C4-2B (cell line): Measurements from ENCODE around the gene CCDC33.

Experiments
- H3K27ac ChIP-seq: fragments of 450-650 bp; 2 replicates; pipeline ENCODE4 v1.5.1; 2017
- CTCF ChIP-seq: fragments of 450-650 bp; conservative IDR thresholded peaks from 2 replicates; pipeline ENCODE4 v1.5.1; 2017; ENCODE audit warnings: mild to moderate bottlenecking
- ZFX ChIP-seq: fragments of 450-650 bp; IDR thresholded peaks from 2 replicates; pipeline ENCODE4 v1.6.1; 2017

The CCDC33 gene

GRCh38 chr15:74337607-74338211 is 101.6 kb downstream of the CCDC33 start:
- H3K27ac ChIP-seq: no peak overlapping the region
- TF ChIP-seq CTCF: no peak
- no peak for TF ChIP-seq ZFX

GRCh38 chr15:74338676-74339075 is 102.5 kb downstream of the CCDC33 start:
- TF ChIP-seq ZFX (no peak), CTCF (no peak)
- H3K27ac ChIP-seq: no peak overlapping the region

DNA sequence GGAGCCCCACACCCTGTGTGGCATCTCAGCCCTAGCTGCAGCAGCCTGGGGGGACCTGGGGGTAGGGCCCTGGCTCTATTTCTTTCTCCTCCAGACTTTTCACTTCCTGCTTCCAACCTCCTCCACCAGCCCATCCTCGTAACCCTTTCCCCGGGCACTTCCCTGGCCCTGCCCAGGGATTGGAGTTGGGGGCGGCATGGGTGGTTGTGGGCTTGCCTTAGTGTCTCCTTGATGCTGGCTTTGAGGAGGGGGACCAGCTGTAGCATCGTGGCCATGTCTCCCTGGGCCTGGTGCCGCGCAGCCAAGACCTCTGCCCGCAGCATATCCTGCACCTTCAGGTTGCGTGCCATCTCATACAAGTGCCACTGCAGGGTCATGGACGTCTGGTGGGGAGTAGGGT is 103.2 kb downstream of the CCDC33 start:
- TF ChIP-seq CTCF (no peak), ZFX (no peak)
- no peak overlapping the region for H3K27ac ChIP-seq

DNA sequence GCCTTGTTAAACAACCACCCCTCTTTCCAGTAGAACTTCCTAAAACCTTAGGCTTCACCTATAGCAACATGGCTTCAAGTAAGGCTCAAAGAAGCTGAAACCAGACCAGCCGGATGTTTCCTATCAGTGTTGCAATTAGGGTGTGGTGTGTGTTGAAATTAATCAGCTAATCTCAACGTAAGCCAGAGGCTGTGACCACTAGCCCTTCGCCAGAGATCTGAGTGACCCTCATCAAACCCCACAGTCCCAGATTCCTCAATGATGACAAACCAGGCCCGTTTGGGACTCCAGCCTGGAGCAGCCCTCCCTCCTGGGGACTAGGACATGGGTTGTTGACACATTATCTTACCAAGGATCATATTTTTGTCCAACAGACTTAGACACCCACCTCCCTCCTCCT is 104.0 kb downstream of the CCDC33 start:
- TF ChIP-seq CTCF (no peak), ZFX (no peak)
- H3K27ac ChIP-seq: no peak overlapping the region

- H3K27ac ChIP-seq: no peak overlapping the region
- TF ChIP-seq CTCF: no peak
- no peak for TF ChIP-seq ZFX
These were observed 107.1 kb downstream of the CCDC33 start for GRCh38 chr15:74343127-74343796.

DNA sequence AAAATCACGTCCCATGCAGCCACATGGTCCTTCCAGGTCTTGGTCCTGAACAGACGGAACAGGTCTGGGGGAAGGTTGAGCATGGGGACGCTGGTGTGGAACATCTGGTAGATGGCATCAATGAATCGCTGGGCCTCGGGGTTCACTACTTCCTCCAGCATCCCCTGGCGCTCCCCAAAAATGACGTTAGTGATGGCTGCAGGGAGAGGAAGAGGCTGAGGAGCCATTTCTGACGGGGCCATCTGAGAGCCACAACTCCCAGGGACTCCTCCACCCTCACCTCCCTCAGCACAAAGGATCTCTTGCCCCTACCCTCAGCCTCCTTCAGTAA is 107.6 kb downstream of the CCDC33 start:
- no peak for TF ChIP-seq ZFX
- no peak for TF ChIP-seq CTCF
- H3K27ac ChIP-seq: no peak overlapping the region

DNA sequence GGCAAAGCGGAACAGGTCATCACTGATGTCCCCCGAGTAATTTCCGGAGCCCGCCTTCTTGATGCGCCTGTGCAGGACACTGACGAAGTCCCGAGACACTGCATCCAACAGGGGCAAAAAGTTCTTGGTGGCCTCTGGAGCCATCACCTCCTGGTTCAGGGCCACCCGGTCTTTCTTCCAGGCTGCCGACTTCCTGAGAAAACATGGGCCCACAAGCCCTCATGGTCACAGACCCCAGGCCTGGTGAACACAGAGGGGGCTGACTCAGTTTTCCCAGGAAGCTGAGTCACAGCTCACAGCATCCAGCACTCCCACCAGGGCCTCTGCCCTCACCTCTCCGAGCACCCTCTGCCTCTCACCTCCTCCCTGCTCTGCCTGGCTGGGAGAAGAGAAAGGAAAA is 108.9 kb downstream of the CCDC33 start:
- no peak overlapping the region for H3K27ac ChIP-seq
- TF ChIP-seq ZFX (no peak), CTCF (no peak)
